K562 (cell line): ENCODE measurements around the gene TMC8. TPM values are rescaled to one million over a fixed set of nuclear protein-coding genes. Genes with fewer than 3 reads are reported as not detected.
A peak's percentile ranks its signal among the peaks of the same experiment; 100 is the strongest.

ENCODE experiments used
- ATAC-seq: fragments of 200-7000 bp; cut with Tn5 transposase; 3 replicates; pipeline ENCODE4 v1.9.1; 2020; ENCODE audit warnings: moderate library complexity
- BruUV-seq: library from RNA; stranded (reverse); fragments of 400-500 nt; replicated peaks from 2 replicates; lab custom pipeline; 2021; lab: Mats Ljungman, UMichigan
- CTCF ChIA-PET: fragments of 300-600 bp; formaldehyde crosslinking; extraction: SDS; loops from one replicate; lab custom pipeline; 2021; ENCODE audit warnings: low intra/inter-chr PET ratio; lab: Yijun Ruan, JAX
- POLR2A ChIA-PET: fragments of 300-600, 350-650 bp; sonication (Branson Sonifier 250); formaldehyde crosslinking; extraction: SDS; loops from one replicate; lab custom pipeline; 2021; ENCODE audit warnings: antibody characterized with exemption, inconsistent platforms; lab: Yijun Ruan, JAX
- DNase-seq, 4 experiments: peaks; one replicate each; pipeline versions ENCODE4 v3.0.0 to v3.0.0-alpha.2; 2011 to 2018; ENCODE audit warnings: low spot score in 3 of 4, mixed read lengths in 3 of 4; ENCODE audit errors: extremely low read depth in 1 of 4
- FAIRE-seq: peaks from 2 replicates; lab custom pipeline; 2011; peaks lifted over from hg19 to GRCh38; lab: Jason Lieb, UNC
- H2AFZ ChIP-seq: 2 replicates; pipeline ENCODE4 v1.6.0; 2011; ENCODE audit warnings: low read depth, low read length, control low read depth, inconsistent platforms
- H3K27ac ChIP-seq: fragments of 200-600 bp; 3 replicates; pipeline ENCODE4 v1.8.0; 2011; ENCODE audit warnings: low read depth, mild to moderate bottlenecking, control low read depth, inconsistent platforms, low read length, moderate library complexity, mixed read lengths; ENCODE audit errors: extremely low read depth
- H3K27me3 ChIP-seq, 2 experiments: fragments of 300-600 bp in 1 of 2; 2 replicates in 1 of 2; 3 replicates in 1 of 2; pipeline versions ENCODE4 v1.6.0 to v1.8.0; 2011; ENCODE audit warnings: inconsistent platforms in 2 of 2, low read length in 2 of 2, mild to moderate bottlenecking in 1 of 2, mixed read lengths in 1 of 2, moderate library complexity in 1 of 2; ENCODE audit not compliant: control insufficient read depth in 2 of 2, insufficient read depth in 2 of 2
- H3K36me3 ChIP-seq: fragments of 300-600 bp; 3 replicates; pipeline ENCODE4 v1.8.0; 2011; ENCODE audit warnings: mild to moderate bottlenecking, low read length, inconsistent platforms; ENCODE audit not compliant: control insufficient read depth, insufficient read depth
- H3K4me1 ChIP-seq, 2 experiments: fragments of 200-600 bp in 1 of 2; replicated peaks in 1 of 2; 2 replicates in 1 of 2; 3 replicates in 1 of 2; pipeline versions ENCODE4 v1.5.1 to v1.8.0; 2011; ENCODE audit warnings: inconsistent platforms in 2 of 2, low read length in 2 of 2, mild to moderate bottlenecking in 1 of 2, mixed read lengths in 1 of 2, moderate library complexity in 1 of 2; ENCODE audit not compliant: control insufficient read depth in 2 of 2, insufficient read depth in 2 of 2
- H3K4me2 ChIP-seq: 2 replicates; pipeline ENCODE4 v1.6.1; 2011; ENCODE audit warnings: low read length, control low read depth, inconsistent platforms, mixed read lengths; ENCODE audit not compliant: insufficient read depth
- H3K4me3 ChIP-seq: fragments of 200-600 bp; sonication (generic), shearing (Covaris generic); 2 replicates; pipeline ENCODE4 v1.5.1; 2016; ENCODE audit warnings: control low read depth, inconsistent platforms
- H3K79me2 ChIP-seq: fragments of 200-600 bp; 3 replicates; pipeline ENCODE4 v1.8.0; 2011; ENCODE audit warnings: low read length, inconsistent platforms; ENCODE audit not compliant: control insufficient read depth, insufficient read depth
- H3K9ac ChIP-seq, 2 experiments: 2 replicates each; pipeline versions ENCODE4 v1.6.0 to v1.6.1; 2011; ENCODE audit warnings: low read depth in 2 of 2, low read length in 2 of 2, control low read depth in 1 of 2, inconsistent platforms in 1 of 2, mild to moderate bottlenecking in 1 of 2, mixed read lengths in 1 of 2; ENCODE audit not compliant: insufficient read depth in 1 of 2
- H3K9me1 ChIP-seq: one replicate; pipeline ENCODE4 v1.6.0; 2011; ENCODE audit warnings: inconsistent platforms, mild to moderate bottlenecking, low read length, moderate library complexity; ENCODE audit not compliant: control insufficient read depth, insufficient read depth
- H3K9me3 ChIP-seq: replicated peaks from 2 replicates; pipeline ENCODE4 v1.5.1; 2011; ENCODE audit warnings: low read depth, low read length, inconsistent platforms; ENCODE audit not compliant: control insufficient read depth, insufficient read depth
- H4K20me1 ChIP-seq: replicated peaks from 2 replicates; pipeline ENCODE4 v1.6.1; 2011; ENCODE audit warnings: low read length, inconsistent platforms, mixed read lengths; ENCODE audit not compliant: control insufficient read depth, insufficient read depth
- CHD4 ChIP-seq: fragments of 200-600 bp; sonication (generic); IDR thresholded peaks from 3 replicates; pipeline ENCODE4 v1.6.1; 2012; ENCODE audit warnings: low read depth, mild to moderate bottlenecking, mixed read lengths, low read length, inconsistent platforms; ENCODE audit not compliant: insufficient read depth, insufficient replicate concordance, poor library complexity, severe bottlenecking
- HEY1 ChIP-seq: fragments of 250-450 bp; sonication (Bioruptor Pico); IDR thresholded peaks from 2 replicates; pipeline ENCODE4 v1.5.0; 2020; ENCODE audit warnings: mild to moderate bottlenecking, moderate library complexity, borderline replicate concordance
- RBFOX2 ChIP-seq: fragments of 200-400 bp; formaldehyde crosslinking; IDR thresholded peaks from 2 replicates; pipeline ENCODE4 v1.6.1; 2017; ENCODE audit warnings: low read depth, mild to moderate bottlenecking, low read length, moderate library complexity
- RBM22 ChIP-seq: fragments of 200-400 bp; formaldehyde crosslinking; IDR thresholded peaks from 2 replicates; pipeline ENCODE4 v1.6.1; 2018; ENCODE audit warnings: low read length, low read depth; ENCODE audit not compliant: poor library complexity, severe bottlenecking
- TFAM ChIP-seq: fragments of 250-450 bp; sonication (Bioruptor Pico); conservative IDR thresholded peaks from 2 replicates; pipeline ENCODE4 v1.5.0; 2021; ENCODE audit warnings: mild to moderate bottlenecking, moderate library complexity
- ZNF707 ChIP-seq: fragments of 250-450 bp; sonication (Bioruptor Pico); conservative IDR thresholded peaks from 2 replicates; pipeline ENCODE4 v1.8.0; 2022; ENCODE audit warnings: inconsistent platforms, mild to moderate bottlenecking, moderate library complexity
- WGBS: fragments of 100-300 bp; shearing (Covaris generic); methylation state at CpG from one replicate; pipeline ENCODE4 v1.1.6; 2016; ENCODE audit warnings: low coverage, mixed read lengths; ENCODE audit not compliant: insufficient coverage; ENCODE audit errors: missing lambda C conversion rate; 5-methylcytosine and 5-hydroxymethylcytosine counted together
- in situ Hi-C: fragments of 300-500 bp; cut with MboI; formaldehyde crosslinking; loops from 4 replicates; pipeline ENCODE4 v1.15.0; 2018; ENCODE audit warnings: inconsistent platforms, mixed read lengths
- intact Hi-C: fragments of 100-400 bp; cut with micrococcal nuclease; formaldehyde crosslinking; loops from 2 replicates; pipeline ENCODE4 v1.14.2; 2022
- polyA plus RNA-seq, 8 experiments: library from polyadenylated mRNA; depleted of rRNA in 4 of 8; stranded (reverse) in 5 of 8; unstranded in 3 of 8; fragments of >200 nt; fragmentation: Nextera tagmentation in 2 of 8; fragmentation: Illumina TruSeq in 1 of 8; extraction: Ambion mirVana in 2 of 8; extraction: Trizol in 1 of 8; gene quantifications; 2 replicates each; pipeline versions ENCODE4 v1.2.1 to v1.2.3, GENCODE V29; 2011 to 2014; ENCODE audit warnings: inconsistent platforms in 1 of 8, missing spikeins in 1 of 8
- total RNA-seq, 7 experiments: library from RNA; depleted of rRNA in 6 of 7; stranded (reverse); fragments of >200 nt in 6 of 7; fragmentation: Illumina TruSeq in 2 of 7; extraction: Trizol in 2 of 7; gene quantifications; 2 replicates each; pipeline versions ENCODE4 v1.2.1 to v1.2.3, GENCODE V29; 2011 to 2021; ENCODE audit warnings: low replicate concordance in 1 of 7
- TF ChIP-seq, protein P1 (sequence below): fragments of 450-650 bp; IDR thresholded peaks from 2 replicates; pipeline ENCODE4 v1.6.1; 2016; ENCODE audit warnings: missing biosample characterization, missing genetic modification characterization
- TF ChIP-seq, protein P2 (sequence below): IDR thresholded peaks from 2 replicates; pipeline ENCODE4 v1.6.1; 2014; ENCODE audit warnings: antibody characterized with exemption
- TF ChIP-seq, protein P3 (sequence below): fragments of 450-650 bp; formaldehyde crosslinking; conservative IDR thresholded peaks from 2 replicates; pipeline ENCODE4 v1.4.0; 2022; ENCODE audit warnings: mild to moderate bottlenecking, missing genetic modification characterization
- TF ChIP-seq, protein P4 (sequence below): fragments of 450-650 bp; IDR thresholded peaks from 2 replicates; pipeline ENCODE4 v1.6.1; 2016; ENCODE audit warnings: low read depth, mild to moderate bottlenecking, moderate library complexity
- TF ChIP-seq, protein P5 (sequence below), 2 experiments: fragments of 150-350 bp in 1 of 2; IDR thresholded peaks; 2 replicates each; pipeline ENCODE4 v1.6.1; 2012 to 2016; ENCODE audit warnings: low read depth in 2 of 2, low read length in 2 of 2, mild to moderate bottlenecking in 1 of 2, moderate library complexity in 1 of 2

Gene TMC8
- total and polyA plus RNA-seq, 9 of the 15 experiments (the other 6 are each of a cell fraction or from before 2014, with no cell fraction given) = 0.13 to 10.9 (median 2.8) TPM

DNA sequence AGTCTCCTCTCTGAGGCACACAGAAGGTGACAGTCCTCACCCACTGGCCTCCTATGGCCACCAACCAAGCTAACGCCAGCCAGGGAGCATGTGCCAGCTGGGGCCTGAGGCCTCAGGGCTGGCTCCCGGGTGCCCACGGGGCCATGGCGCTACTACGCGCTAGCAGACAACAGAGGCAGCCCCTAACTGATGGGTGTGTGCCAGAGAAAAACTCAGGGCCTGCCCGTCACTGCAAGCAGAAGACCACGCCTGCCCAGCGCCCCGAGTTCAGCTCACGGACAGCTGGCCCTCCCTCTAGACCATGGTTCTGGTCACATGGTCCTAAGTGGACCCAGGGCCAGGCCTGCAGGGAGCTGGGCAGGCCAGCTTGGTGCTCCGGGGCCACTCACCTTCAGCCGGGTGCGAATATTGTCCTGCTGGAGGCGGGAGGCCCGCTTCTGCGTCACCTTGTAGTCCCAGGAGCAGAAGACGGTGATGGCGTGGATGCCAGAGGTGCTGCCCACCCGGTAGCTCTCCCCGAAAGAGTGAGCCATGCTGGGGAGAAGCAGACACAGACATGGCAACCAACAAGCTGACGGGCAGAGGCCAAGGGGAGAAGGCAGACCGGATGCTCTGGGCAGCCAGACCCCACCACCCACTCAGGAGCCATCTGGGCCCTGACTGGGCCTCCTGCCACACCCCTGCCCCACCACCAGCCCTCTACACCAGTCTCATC lies 8.2 kb upstream of the TMC8 start (continued):
- TF ChIP-seq, protein P1, sequence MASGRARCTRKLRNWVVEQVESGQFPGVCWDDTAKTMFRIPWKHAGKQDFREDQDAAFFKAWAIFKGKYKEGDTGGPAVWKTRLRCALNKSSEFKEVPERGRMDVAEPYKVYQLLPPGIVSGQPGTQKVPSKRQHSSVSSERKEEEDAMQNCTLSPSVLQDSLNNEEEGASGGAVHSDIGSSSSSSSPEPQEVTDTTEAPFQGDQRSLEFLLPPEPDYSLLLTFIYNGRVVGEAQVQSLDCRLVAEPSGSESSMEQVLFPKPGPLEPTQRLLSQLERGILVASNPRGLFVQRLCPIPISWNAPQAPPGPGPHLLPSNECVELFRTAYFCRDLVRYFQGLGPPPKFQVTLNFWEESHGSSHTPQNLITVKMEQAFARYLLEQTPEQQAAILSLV (tag) = no peak
- peak; percentile 59 for TF ChIP-seq RBFOX2
- no peak for TF ChIP-seq CHD4
- peak; percentile 10 for TF ChIP-seq RBM22
- TF ChIP-seq, all 486 proteins: peak for 4

DNA sequence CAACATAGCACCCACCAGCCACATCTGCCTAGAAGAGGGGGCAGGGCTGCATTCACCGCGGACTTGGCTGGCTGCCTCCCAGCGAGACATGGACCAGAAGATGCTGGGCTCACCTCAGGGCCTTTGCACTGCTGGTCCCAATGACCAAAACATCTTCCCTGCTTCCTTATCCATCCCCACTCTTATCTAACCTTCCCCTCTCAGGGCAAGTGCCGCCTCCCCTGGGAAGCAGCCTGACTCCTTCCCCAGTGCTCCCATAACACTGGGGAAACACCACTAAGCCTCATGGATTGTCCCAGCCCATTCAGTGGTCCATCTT lies 7.7 kb upstream of the TMC8 start:
- ChIA-PET CTCF (no interaction called here), POLR2A (interaction anchor here (0.8 kb wide), 1 partner anchor 10 kb away, joined by 4 read pairs; no protein-coding TSS in a partner anchor)
- FAIRE-seq = peak; percentile 19
- peaks cover 87% of the 10 kb centered on the region for H3K36me3 ChIP-seq
- H4K20me1 ChIP-seq = no peaks in the 10 kb centered on the region; the same call in 1 of the 2 replicates
- WGBS = 100% methylated on average over 4 of the region's 4 CpGs
- peak in 1 of 4 experiments; percentile 13 for DNase-seq
- peaks cover 9 to 80% of the 10 kb centered on the region in 2 experiments for H3K4me1 ChIP-seq
- H3K79me2 ChIP-seq = peaks cover 64% of the 10 kb centered on the region
- H3K27ac ChIP-seq = no peak overlapping the region
- intact Hi-C loops (no loop called here), in situ Hi-C loops (no loop called here)
- H3K9ac ChIP-seq = peak overlapping the region in 1 of 2 experiments; percentile 72; a peak in 1 of 4 replicates
- no peaks in the 10 kb centered on the region for H3K9me3 ChIP-seq
- BruUV-seq = no TSS peak
- H3K9me1 ChIP-seq = no peaks in the 10 kb centered on the region
- H3K27me3 ChIP-seq = no peaks in the 10 kb centered on the region
- no peak for ATAC-seq
- no peak overlapping the region for H3K4me3 ChIP-seq
- no peak overlapping the region for H3K4me2 ChIP-seq
- no peak overlapping the region for H2AFZ ChIP-seq
- TF ChIP-seq TFAM (CRISPR knock-in tag) (no peak), ZNF707 (CRISPR knock-in tag) (no peak), HEY1 (CRISPR knock-in tag) (no peak)
- TF ChIP-seq, protein P2, sequence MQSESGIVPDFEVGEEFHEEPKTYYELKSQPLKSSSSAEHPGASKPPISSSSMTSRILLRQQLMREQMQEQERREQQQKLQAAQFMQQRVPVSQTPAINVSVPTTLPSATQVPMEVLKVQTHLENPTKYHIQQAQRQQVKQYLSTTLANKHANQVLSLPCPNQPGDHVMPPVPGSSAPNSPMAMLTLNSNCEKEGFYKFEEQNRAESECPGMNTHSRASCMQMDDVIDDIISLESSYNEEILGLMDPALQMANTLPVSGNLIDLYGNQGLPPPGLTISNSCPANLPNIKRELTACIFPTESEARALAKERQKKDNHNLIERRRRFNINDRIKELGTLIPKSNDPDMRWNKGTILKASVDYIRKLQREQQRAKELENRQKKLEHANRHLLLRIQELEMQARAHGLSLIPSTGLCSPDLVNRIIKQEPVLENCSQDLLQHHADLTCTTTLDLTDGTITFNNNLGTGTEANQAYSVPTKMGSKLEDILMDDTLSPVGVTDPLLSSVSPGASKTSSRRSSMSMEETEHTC = no peak
- TF ChIP-seq, protein P3, sequence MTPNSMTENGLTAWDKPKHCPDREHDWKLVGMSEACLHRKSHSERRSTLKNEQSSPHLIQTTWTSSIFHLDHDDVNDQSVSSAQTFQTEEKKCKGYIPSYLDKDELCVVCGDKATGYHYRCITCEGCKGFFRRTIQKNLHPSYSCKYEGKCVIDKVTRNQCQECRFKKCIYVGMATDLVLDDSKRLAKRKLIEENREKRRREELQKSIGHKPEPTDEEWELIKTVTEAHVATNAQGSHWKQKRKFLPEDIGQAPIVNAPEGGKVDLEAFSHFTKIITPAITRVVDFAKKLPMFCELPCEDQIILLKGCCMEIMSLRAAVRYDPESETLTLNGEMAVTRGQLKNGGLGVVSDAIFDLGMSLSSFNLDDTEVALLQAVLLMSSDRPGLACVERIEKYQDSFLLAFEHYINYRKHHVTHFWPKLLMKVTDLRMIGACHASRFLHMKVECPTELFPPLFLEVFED (CRISPR knock-in tag) = no peak
- TF ChIP-seq, protein P4, sequence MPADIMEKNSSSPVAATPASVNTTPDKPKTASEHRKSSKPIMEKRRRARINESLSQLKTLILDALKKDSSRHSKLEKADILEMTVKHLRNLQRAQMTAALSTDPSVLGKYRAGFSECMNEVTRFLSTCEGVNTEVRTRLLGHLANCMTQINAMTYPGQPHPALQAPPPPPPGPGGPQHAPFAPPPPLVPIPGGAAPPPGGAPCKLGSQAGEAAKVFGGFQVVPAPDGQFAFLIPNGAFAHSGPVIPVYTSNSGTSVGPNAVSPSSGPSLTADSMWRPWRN = no peak
- TF ChIP-seq, protein P5, sequence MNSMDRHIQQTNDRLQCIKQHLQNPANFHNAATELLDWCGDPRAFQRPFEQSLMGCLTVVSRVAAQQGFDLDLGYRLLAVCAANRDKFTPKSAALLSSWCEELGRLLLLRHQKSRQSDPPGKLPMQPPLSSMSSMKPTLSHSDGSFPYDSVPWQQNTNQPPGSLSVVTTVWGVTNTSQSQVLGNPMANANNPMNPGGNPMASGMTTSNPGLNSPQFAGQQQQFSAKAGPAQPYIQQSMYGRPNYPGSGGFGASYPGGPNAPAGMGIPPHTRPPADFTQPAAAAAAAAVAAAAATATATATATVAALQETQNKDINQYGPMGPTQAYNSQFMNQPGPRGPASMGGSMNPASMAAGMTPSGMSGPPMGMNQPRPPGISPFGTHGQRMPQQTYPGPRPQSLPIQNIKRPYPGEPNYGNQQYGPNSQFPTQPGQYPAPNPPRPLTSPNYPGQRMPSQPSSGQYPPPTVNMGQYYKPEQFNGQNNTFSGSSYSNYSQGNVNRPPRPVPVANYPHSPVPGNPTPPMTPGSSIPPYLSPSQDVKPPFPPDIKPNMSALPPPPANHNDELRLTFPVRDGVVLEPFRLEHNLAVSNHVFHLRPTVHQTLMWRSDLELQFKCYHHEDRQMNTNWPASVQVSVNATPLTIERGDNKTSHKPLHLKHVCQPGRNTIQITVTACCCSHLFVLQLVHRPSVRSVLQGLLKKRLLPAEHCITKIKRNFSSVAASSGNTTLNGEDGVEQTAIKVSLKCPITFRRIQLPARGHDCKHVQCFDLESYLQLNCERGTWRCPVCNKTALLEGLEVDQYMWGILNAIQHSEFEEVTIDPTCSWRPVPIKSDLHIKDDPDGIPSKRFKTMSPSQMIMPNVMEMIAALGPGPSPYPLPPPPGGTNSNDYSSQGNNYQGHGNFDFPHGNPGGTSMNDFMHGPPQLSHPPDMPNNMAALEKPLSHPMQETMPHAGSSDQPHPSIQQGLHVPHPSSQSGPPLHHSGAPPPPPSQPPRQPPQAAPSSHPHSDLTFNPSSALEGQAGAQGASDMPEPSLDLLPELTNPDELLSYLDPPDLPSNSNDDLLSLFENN (IDR thresholded peaks at IDR 0.05; ENCODE audit: low read depth in 2 of 2, low read length in 2 of 2) = no peak
